Measurements from ENCODE around the gene KLHL1. TPM values are rescaled to one million over a fixed set of nuclear protein-coding genes. Genes with fewer than 3 reads are reported as not detected.

Gene KLHL1
- total RNA-seq, 4 donors from 2014 or later = not detected

- 71 to 77% methylated on average over 4 of the region's 4 CpGs for WGBS, 2 donors
- intact Hi-C loops (cut with DNase I; ENCODE audit: low total_unique reads) = no loop called here
- TF ChIP-seq POLR2A (IDR thresholded peaks at IDR 0.05) = no peak
- TF ChIP-seq CTCF (IDR thresholded peaks at IDR 0.05) = no peak
- DNase-seq (ENCODE audit: low spot score in 2 of 2) = no peak
- no peak overlapping the region for H3K4me3 ChIP-seq (ENCODE audit: low read depth, poor library complexity, severe bottlenecking)
These were observed 241.7 kb downstream of the KLHL1 start for GRCh38 chr13:69866555-69866954.

DNA sequence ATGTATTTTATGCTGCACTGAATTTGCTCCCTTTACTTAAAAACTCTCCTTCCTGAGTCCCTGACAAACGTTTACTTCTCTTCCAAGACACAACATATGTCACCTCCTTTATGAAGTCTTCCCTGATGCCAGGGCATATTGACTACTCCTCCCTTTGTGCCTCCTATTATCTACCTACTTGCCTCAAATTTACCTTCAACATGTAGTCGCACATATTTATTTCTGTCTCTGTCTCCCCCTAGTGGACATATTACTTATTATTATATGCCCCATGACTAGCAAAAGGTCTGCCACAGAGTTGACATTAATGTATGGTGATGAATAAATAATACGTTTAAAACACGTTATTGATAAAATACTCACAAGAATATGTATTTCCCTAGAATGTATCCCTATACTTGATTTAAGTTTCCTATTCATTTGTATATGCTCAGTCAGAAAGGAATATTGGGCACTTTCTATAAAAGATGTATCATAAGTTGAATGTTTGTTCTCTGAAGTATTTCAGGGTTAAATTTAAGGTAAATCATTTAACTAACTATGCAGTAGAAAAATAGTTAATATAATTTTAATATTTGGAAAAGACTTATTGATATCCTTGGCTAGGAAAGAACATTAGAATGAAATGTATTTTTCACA is 250.9 kb downstream of the KLHL1 start:
- intact Hi-C loops (cut with DNase I; ENCODE audit: low total_unique reads) = no loop called here
- TF ChIP-seq CTCF (IDR thresholded peaks at IDR 0.05) (no peak), POLR2A (IDR thresholded peaks at IDR 0.05) (no peak)
- no peak for DNase-seq (ENCODE audit: low spot score in 2 of 2)
- H3K4me3 ChIP-seq (ENCODE audit: low read depth, poor library complexity, severe bottlenecking) = no peak overlapping the region
- WGBS, 2 donors = 5% methylated on average over 4 of the region's 4 CpGs

DNA sequence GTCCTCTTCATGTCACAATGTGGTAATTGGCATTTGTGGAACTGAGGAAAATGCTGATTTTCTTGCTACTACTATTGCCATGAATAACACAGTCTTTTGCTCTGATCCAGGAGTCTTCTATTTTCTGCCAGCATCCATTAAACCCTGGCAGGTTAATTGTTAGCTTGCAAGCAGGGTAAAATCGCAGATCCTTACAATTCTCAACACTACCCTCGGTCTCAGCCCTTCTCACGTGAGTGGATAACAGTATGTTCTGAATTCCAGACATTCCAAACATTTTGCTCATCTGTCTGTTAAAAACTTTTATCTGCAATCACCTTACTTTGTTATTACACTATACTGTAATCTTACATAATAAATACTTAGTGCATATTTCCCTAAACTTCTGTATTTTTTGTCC is 251.9 kb downstream of the KLHL1 start:
- DNase-seq (ENCODE audit: low spot score in 2 of 2) = no peak
- intact Hi-C loops (cut with DNase I; ENCODE audit: low total_unique reads) = no loop called here
- H3K4me3 ChIP-seq (ENCODE audit: low read depth, poor library complexity, severe bottlenecking) = no peak overlapping the region
- 32 to 34% methylated on average over 3 of the region's 3 CpGs for WGBS, 2 donors
- TF ChIP-seq CTCF (IDR thresholded peaks at IDR 0.05) (no peak), POLR2A (IDR thresholded peaks at IDR 0.05) (no peak)

- WGBS, 2 donors = 77 to 83% methylated on average over 1 to 2 of the region's 2 CpGs
These were observed 279.7 kb downstream of the KLHL1 start for GRCh38 chr13:69828527-69828926.

GRCh38 chr13:69820180-69820579 is 288.1 kb downstream of the KLHL1 start:
- no peak for DNase-seq (ENCODE audit: low spot score in 2 of 2)
- H3K4me3 ChIP-seq (ENCODE audit: low read depth, poor library complexity, severe bottlenecking) = no peak overlapping the region
- TF ChIP-seq CTCF (IDR thresholded peaks at IDR 0.05) (no peak), POLR2A (IDR thresholded peaks at IDR 0.05) (no peak)
- intact Hi-C loops (cut with DNase I; ENCODE audit: low total_unique reads) = no loop called here
- 72 to 79% methylated on average over 6 of the region's 6 CpGs for WGBS, 2 donors

More at GRCh38 chr13:69828527-69828926, 279.7 kb downstream of the KLHL1 start:
- TF ChIP-seq CTCF (IDR thresholded peaks at IDR 0.05) (no peak), POLR2A (IDR thresholded peaks at IDR 0.05) (no peak)
- H3K4me3 ChIP-seq (ENCODE audit: low read depth, poor library complexity, severe bottlenecking) = no peak overlapping the region
- intact Hi-C loops (cut with DNase I; ENCODE audit: low total_unique reads) = no loop called here
- DNase-seq (ENCODE audit: low spot score in 2 of 2) = no peak

DNA sequence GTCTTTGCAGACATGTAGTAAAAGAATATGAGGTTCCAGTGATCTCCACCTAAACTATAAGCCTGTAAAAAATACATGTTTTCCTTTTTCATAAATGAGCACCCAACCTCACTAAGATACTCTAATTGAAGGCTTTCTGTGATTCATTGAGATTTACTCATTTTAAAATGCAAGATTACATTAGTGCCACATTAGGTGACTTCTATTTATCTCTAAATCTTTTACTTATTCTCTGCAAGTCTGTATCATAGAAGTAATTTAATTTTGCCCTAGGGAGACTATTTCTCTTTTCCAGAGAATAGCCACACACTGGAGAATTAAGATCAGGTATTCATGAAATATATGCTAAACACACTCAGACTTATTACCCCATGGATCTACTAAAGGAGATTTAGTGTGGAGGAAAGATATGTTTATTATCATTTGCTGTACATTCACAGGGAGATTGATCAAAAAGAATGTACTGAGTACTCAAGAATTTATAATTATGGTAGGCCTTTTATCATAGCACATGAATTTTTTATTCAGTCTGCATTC is 290.9 kb downstream of the KLHL1 start:
- no peak overlapping the region for H3K4me3 ChIP-seq (ENCODE audit: low read depth, poor library complexity, severe bottlenecking)
- no peak for DNase-seq (ENCODE audit: low spot score in 2 of 2)
- intact Hi-C loops (cut with DNase I; ENCODE audit: low total_unique reads) = no loop called here
- TF ChIP-seq POLR2A (IDR thresholded peaks at IDR 0.05) (no peak), CTCF (IDR thresholded peaks at IDR 0.05) (no peak)

Data from lower leg skin (tissue), 4 donors.